ENCODE results near the gene LRRC10. TPM values are rescaled to one million over a fixed set of nuclear protein-coding genes. Genes with fewer than 3 reads are reported as not detected.
A peak's percentile ranks its signal among the peaks of the same experiment; 100 is the strongest.
"Not testable (repeated sequence)": the region's sequence is repeated elsewhere in the genome, so short reads cannot be mapped to it uniquely, and the experiment has no call there.

The LRRC10 gene
- total RNA-seq, 1 experiment from 2014 or later, result not detected

- no peak for DNase-seq (ENCODE audit: low spot score)
These were observed 8.3 kb upstream of the LRRC10 start for GRCh38 chr12:69619050-69619449.

DNA sequence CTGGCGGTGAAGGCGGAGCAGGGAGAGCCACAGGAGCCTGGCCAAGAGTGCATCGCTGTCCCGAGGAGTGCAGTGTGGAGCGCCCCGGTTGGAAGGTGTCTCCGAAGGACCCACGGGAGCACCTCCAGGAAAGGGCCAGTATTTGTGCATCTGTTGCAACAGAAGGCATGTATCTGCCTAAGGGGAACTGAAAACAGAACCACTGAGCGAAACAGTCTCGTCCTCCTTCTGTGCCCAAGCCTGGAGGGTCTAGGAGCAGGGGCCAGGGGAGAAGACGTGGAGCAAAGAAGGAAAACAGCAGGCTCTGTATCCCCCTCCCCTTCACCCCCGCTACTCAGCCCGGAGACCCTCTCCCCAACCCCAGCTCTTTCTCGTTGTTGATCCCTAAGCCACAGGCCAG is 5.3 kb upstream of the LRRC10 start:
- DNase-seq (ENCODE audit: low spot score), result no peak

DNA sequence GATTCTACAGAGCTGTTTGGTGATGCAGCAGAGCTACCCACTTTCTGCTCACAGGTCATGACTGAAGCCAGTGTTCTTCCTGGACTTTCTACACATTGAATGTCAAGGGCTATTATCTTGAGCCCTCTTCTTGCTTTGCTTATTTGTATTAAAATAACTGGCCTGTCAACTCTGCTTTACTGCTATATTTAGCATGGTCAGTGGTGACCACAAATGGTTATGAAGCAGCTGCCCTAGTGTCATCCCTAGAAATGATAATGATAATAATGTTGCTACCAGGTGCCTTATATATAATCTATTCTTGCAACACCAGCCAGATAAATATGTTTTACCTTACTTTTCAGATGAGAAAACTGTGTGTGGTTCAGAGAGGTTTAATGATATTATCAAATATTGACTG is 2.6 kb upstream of the LRRC10 start:
- no peak for DNase-seq (ENCODE audit: low spot score)

DNA sequence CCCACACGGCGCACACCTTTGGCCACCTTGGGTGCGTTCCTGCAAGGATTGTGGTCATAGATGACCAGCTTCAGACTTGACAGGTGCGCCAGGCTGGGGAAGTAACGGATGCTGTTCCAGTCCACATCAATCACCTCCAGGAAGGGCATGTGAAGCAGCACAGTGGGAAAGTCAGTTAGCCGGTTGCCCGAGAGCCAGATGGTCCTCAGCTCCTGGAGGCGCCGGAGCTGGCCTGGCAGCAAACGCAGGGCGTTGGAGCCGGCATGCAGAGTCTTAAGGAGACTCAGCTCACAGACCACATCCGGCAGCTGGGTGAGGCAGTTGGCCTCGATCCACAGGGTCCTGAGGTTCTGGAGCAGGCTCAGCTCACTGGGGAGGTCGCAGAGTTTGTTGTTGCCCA is 581 bp downstream of the LRRC10 start:
- no peak for DNase-seq (ENCODE audit: low spot score)

- DNase-seq (ENCODE audit: low spot score), result no peak
These were observed 2.6 kb downstream of the LRRC10 start for GRCh38 chr12:69608114-69608513.

DNA sequence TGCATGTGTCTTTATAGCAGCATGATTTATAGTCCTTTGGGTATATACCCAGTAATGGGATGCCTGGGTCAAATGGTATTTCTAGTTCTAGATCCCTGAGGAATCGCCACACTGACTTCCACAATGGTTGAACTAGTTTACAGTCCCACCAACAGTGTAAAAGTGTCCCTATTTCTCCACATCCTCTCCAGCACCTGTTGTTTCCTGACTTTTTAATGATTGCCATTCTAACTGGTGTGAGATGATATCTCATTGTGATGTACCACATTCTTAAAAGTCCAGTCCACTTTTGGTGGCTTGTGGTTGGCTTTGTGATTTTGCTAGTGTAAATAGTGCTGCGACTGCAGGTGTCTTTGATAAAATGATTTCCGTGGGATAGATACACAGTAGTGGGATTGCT is 6.4 kb downstream of the LRRC10 start:
- DNase-seq (ENCODE audit: low spot score), result not testable (repeated sequence)

DNA sequence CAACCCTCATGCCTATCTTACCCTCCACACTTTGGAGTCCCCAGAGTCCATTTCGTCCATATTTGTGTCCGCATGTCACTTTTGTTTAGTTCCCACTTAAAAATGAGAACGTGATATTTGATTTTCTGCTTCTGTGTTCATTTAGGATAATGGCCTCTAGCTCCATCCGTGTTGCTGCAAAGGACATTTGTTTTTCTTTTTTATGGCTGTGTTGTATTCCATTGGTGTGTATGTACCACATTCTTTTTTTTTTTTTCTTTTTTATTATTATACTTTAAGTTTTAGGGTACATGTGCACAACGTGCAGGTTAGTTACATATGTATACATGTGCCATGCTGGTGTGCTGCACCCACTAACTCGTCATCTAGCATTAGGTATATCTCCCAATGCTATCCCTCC is 7.2 kb downstream of the LRRC10 start:
- not testable (repeated sequence) for DNase-seq (ENCODE audit: low spot score)

DNA sequence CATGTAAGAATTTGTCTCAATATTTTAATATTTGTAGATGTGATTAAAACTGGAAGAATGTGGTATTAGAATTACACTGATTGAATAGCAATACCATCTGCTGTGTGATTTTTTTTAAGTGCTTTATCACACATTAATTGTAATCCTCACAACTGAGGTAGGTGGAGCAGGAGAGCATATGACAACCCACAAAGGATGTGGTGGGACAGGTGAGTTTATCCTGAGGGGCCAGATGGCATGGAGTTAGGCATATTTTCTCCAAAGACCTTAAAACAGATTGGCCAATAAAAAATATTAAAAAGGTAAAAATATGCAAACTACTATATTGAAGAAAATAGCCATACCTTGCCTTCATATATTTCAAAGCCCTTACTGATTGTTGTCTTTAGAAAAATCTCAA is 7.8 kb downstream of the LRRC10 start:
- no peak for DNase-seq (ENCODE audit: low spot score)

- no peak for DNase-seq (ENCODE audit: low spot score)
These were observed 8.6 kb downstream of the LRRC10 start for GRCh38 chr12:69601962-69602685.

DNA sequence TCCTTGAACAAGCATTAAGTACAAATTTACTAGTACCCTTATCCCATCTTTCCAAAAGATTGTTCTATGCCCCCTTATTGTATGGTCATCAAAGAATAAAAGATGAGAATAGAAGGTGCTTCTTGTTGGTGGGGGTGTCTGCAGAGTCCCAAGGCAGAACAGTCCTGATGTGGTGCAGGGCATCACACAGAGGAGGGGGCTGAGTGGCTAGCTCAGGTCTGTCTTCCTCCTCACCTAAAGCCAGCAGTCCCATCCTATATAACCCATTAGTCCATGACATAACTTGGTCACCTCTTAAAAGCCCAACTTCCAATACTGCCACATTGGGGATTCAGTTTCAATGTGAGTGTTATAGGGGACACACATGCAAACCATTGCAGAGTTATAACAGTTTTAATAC is 9.9 kb downstream of the LRRC10 start:
- DNase-seq (ENCODE audit: low spot score), result no peak

DNA sequence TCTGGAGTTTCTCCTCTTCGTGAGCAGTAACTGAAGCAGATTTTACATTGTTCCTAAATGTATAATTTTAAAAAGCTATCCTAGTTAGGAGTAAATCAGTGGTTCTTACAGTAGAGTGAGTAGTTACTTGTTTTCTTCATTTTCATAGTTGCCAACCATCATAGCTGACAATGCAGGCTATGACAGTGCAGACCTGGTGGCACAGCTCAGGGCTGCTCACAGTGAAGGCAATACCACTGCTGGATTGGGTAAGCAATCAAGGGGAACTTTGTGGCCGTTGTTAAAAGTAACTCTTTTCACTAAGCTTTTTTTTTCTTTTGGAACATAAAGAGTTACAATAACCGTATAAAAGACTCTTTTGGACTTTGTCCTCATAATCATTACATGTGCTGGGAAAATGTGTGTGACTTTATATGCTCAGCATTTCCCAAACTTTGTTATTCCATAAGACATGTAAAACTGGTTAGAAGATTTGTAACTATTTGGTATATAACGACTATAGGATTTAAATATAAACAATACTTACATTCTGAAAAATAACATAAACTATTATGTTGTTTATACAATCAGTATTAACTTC is 12.4 kb downstream of the LRRC10 start:
- DNase-seq (ENCODE audit: low spot score), result no peak

GRCh38 chr12:69595689-69596088 is 15.0 kb downstream of the LRRC10 start:
- DNase-seq (ENCODE audit: low spot score), result no peak

GRCh38 chr12:69589082-69589481 is 21.6 kb downstream of the LRRC10 start:
- DNase-seq (ENCODE audit: low spot score), result no peak

- DNase-seq (ENCODE audit: low spot score), result no peak
These were observed 22.2 kb downstream of the LRRC10 start for GRCh38 chr12:69588527-69588926.

- peak; percentile 92 for DNase-seq (ENCODE audit: low spot score)
These were observed 25.3 kb downstream of the LRRC10 start, which contains the start of gene CCT2 for GRCh38 chr12:69585189-69586062. Gene CCT2, plus strand, starts transcription at chr12:69585459. Its CDS starts 63 bp downstream, at chr12:69585522.

DNA sequence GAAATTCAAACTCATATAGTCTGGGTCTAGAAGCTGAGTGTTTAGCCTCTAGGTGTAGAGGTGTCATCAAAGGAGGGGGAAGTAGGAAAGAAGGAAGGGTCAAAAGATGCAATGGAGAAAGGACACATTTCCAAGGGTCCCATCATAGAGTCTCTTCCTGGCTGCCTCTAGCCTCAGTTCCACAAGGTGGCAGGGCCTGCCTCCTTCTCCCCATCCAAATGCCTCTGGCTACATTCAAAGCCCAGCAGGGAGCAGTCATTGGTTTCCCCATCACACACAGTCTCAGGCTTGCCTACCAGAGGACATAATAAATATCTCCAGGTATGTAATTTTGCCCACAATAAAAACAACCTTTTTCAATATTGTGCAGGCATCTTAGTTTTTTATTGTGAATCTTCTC is 27.5 kb downstream of the LRRC10 start:
- DNase-seq (ENCODE audit: low spot score), result no peak

- no peak for DNase-seq (ENCODE audit: low spot score)
These were observed 30.6 kb downstream of the LRRC10 start for GRCh38 chr12:69580074-69580473.

DNA sequence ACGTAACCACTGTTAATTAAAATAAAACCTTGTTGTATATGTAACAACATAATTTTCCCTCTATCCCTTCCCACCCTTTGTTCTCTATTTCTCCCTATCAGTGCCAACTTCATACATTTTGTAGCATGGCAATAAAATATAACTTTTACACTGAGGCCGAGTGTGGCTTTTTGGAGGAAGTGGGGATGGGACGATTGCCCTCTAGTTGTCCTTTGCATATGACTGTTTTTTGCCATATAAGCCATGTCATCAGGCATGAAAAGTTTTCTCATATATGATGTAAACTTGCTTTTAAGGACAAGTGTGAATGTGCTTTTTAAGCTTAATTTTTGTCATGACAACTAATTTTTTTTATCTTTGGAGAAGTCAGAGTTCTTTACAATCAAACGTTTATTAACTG is 31.7 kb downstream of the LRRC10 start:
- no peak for DNase-seq (ENCODE audit: low spot score)

DNA sequence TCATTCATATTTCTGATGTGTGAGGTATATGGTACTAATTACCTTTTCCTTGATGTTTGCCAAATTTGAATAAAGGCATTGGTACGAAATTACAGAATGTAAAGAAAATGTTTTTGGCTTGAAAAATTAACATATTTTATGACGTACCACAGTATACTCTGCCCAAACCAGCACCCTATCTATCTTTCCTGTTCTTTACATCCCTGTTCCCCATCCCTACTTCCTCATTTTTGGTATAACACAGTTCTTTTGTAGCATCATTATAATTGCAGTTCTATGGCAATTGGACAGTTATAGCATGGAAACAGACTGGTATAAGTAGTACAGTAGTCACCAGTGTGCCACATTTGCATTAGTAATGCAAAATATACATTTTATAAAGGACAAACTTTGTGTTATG is 32.4 kb downstream of the LRRC10 start:
- no peak for DNase-seq (ENCODE audit: low spot score)

- DNase-seq (ENCODE audit: low spot score), result no peak
These were observed 35.4 kb downstream of the LRRC10 start for GRCh38 chr12:69575346-69575745.

GRCh38 chr12:69570545-69571399 is 39.9 kb downstream of the LRRC10 start:
- peak; percentile 52 for DNase-seq (ENCODE audit: low spot score)

All from A172 (cell line).